GM18868 (cell line): ENCODE data around the gene ENTPD2.
"Not testable (repeated sequence)": the region's sequence is repeated elsewhere in the genome, so short reads cannot be mapped to it uniquely, and the experiment has no call there.

ENCODE experiments used
- ATAC-seq: cut with Tn5 transposase; IDR thresholded peaks from one replicate; pipeline ENCODE4 v1.9.1; 2021; ENCODE audit warnings: mild to moderate bottlenecking, moderate library complexity; ENCODE audit not compliant: unreplicated experiment

Gene ENTPD2

GRCh38 chr9:137048655-137049543 lies 5.0 kb downstream of the ENTPD2 start:
- ATAC-seq: no peak

GRCh38 chr9:137046088-137046787 lies 7.6 kb downstream of the ENTPD2 start, which contains the start of gene NPDC1:
Gene NPDC1 (minus strand): TSS chr9:137046177. CDS start chr9:137045989, 188 bp downstream.
- no peak for ATAC-seq

GRCh38 chr9:137045294-137046087 lies 8.4 kb downstream of the ENTPD2 start:
- no peak for ATAC-seq

- no peak for ATAC-seq
Measured at GRCh38 chr9:137044502-137045177, 9.2 kb downstream of the ENTPD2 start.

GRCh38 chr9:137044037-137044436 lies 9.8 kb downstream of the ENTPD2 start:
- no peak for ATAC-seq

GRCh38 chr9:137042751-137043727 lies 10.8 kb downstream of the ENTPD2 start:
- ATAC-seq: no peak

GRCh38 chr9:137041124-137041523 lies 12.7 kb downstream of the ENTPD2 start:
- ATAC-seq: no peak

- no peak for ATAC-seq
Measured at GRCh38 chr9:137040568-137040967, 13.3 kb downstream of the ENTPD2 start.

GRCh38 chr9:137039611-137040366 lies 14.1 kb downstream of the ENTPD2 start:
- ATAC-seq: no peak

GRCh38 chr9:137038916-137039315 lies 14.9 kb downstream of the ENTPD2 start:
- ATAC-seq: no peak

GRCh38 chr9:137037483-137037882 lies 16.4 kb downstream of the ENTPD2 start:
- no peak for ATAC-seq

- ATAC-seq: no peak
Measured at GRCh38 chr9:137037035-137037434, 16.8 kb downstream of the ENTPD2 start.

- no peak for ATAC-seq
Measured at GRCh38 chr9:137035937-137036336, 17.9 kb downstream of the ENTPD2 start.

- no peak for ATAC-seq
Measured at GRCh38 chr9:137035507-137035834, 18.4 kb downstream of the ENTPD2 start.

GRCh38 chr9:137034709-137035506 lies 19.0 kb downstream of the ENTPD2 start:
- peak; percentile 64 for ATAC-seq

GRCh38 chr9:137034039-137034708 lies 19.7 kb downstream of the ENTPD2 start:
- ATAC-seq: no peak

- not testable (repeated sequence) for ATAC-seq
Measured at GRCh38 chr9:137033481-137033880, 20.4 kb downstream of the ENTPD2 start.
